ENCODE results near the gene SAP25.

The SAP25 gene

DNA sequence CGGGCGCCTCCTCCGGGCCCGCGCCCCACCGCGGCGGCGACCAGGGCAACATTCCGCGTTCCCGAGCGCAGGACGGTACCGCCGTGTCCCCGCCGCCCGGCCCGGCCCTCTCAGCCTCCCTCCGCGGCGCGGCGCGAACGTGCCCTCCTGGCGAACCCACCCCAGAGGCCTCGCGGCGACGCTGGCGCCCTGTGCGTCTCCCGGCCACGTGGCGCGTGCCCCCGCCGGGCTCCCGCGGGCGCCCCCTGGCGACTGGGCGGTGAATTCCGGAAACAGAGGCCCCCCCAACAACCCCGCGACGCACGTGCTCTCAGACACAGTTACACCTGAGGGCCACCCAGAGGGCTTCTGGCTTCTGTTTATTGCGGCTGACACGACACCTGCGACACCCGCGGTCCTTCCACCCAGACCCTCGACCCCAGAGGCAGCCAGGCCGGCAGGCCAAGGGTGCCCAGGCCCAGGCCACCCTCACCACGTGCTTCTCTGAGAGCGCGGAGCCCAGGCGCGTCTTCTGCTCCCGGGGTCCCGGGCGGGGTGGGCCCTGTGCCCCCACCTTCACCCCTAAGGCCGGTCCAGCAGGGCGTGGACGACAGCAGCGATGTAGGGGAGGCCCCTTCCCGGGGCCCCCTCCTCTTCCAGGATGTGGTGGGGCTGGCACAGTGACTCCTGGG, at the start of gene SAP25:
Gene SAP25, minus strand, starts transcription at position 210 of the 671 bp plus-strand sequence. Its CDS starts 158 bp downstream, at position 52.
- DNase-seq (ENCODE audit: low read depth) = no peak

DNA sequence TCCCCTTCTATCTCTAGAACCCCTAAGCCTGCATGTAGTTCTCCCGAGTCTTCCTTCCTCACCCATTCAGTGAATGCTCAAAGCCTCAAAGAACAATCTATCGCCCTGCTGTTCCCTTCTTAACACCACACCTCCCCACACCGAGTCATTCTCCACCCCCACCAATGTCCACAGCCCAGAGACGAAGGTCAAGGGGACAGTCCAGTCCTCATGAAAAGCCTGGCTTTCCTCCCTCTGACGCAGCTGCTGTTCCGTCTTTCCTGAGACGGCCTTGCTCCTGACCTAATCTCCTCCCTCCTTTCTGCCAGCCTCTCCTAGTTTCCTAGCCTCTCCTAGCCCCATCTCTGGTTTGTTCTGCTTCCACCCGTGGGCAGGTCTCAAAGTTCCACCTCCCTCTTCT, 47.9 kb upstream of the SAP25 start:
- DNase-seq (ENCODE audit: low read depth) = no peak

DNA sequence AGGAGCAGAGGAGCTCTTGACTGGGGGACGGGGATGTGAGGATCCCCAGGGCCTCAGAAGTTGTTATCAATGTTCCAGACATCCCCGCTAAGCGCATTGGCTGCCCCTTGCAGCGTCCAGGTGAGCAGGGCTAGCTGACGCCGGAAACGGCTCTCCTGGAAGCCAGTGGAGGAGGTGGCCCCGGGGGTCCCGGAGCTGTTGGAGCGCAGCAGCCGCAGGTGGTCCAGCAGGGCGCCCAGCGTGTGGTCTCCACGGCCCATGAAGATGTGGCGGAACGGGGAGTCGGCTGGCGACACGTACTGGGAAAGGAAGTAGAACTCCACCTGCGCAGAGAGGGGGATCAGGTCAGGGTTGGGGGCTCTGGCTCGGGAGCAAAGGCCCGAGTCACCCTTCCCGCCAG, 47.1 kb upstream of the SAP25 start:
- DNase-seq (ENCODE audit: low read depth) = no peak

DNA sequence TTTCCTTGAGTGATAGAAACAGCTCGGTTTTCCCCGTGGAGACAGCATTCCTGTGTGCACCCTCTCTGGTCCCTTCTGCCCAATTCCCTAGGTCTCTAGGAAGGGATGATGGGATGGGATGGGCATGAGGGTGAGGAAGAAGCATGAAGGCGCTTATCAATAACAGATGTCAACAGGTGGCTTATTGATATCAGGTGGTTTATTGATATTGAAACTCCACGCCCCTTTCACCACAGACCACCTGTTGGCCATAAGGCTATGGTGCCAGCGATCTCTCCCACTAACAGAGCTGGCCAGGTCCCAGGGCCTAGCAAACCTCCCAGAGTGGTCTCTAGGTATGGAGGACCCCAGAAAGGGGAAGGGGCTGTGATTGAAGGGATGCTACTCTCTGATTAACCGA, 46.5 kb upstream of the SAP25 start:
- DNase-seq (ENCODE audit: low read depth) = no peak

DNA sequence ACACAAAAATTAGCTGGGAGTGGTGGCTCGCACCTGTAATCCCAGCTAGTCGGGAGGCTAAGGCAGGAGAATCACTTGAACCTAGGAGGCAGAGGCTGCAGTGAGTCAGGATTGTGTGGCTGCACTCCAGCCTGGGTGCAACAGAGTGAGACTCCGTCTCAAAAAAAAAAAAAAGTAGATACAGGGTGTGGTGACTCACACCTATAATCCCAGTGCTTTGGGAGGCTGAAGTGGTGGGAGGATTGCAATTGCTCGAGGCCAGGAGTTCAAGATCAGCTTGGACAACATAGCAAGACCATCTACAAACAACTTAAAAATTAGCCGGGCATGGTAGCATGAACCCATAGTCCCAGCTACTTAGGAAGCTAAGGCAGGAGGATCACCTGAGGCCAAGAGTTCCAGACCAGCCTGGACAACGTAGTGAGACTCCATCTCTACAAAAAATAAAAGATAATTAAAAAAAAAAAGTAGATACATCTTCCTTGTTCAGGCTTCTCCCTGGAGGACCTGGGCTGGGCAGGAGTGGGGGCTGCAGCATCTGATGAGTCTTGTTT, 40.7 kb upstream of the SAP25 start:
- DNase-seq (ENCODE audit: low read depth) = no peak

DNA sequence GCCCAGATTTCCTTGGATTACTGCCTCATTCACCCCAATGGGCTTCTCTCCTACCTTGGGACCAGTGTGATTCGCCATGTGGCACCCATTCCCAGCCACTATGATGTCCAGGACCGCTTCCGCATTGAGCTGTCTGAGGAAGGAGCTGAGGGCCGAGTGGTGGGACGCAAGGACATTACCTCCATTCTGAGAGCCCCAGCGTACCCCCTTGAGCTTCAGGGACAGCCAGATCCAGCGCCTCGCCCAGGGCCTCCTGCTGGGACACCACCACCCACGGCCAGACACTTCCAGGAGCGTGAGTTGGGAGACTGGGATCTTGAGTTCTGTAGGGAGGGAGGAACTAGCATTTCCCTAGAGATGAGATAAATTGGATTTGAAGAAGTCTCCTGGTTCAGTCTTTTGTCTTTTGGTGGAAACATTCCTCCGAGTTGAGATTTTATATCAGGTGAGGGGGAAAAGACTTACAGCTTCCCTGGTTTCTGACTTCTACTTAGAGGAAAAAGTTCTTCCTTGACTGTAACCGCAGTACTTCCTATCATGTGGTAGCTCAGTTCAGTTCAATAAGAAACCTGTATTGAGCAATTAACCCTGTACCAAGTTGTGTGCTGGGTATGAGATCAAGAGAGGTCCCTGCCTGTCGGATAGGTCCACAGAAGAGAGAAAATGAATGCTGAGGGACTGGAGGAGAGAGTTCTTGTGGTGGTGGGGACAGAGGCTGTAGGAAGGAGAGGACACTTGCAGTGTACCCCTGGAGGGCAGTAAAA, 39.9 kb upstream of the SAP25 start:
- no peak for DNase-seq (ENCODE audit: low read depth)

DNA sequence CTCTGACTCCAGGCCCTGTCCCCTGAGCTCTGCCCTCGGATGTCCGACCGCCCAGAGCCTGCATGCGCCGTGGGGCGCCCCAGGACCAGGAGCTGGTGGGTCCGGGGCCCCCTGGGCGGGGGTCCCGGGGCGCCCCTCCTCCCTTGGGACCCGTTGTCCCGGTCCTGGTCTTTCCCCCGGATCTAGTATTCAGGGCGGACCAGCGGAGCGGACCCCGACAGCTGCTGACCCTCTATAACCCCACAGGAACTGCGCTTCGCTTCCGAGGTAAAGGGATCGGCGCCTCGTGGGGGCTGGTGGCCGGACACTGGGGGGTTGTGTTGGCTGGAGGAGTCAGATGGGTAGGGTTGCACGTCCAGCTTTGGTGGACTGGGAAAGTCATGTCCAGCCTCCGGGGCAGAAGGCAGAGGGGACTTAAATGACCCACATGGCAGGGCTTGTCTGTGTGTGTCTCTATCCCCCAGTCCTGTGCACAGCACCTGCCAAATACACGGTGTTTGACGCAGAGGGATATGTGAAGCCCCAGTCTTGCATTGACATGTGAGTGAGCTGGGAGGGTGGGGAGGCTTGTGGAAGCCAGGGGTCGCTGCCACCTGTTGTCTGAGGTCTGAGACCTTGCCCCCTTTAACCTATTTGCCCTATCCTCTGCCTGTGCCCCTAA, 39.2 kb upstream of the SAP25 start:
- no peak for DNase-seq (ENCODE audit: low read depth)

DNA sequence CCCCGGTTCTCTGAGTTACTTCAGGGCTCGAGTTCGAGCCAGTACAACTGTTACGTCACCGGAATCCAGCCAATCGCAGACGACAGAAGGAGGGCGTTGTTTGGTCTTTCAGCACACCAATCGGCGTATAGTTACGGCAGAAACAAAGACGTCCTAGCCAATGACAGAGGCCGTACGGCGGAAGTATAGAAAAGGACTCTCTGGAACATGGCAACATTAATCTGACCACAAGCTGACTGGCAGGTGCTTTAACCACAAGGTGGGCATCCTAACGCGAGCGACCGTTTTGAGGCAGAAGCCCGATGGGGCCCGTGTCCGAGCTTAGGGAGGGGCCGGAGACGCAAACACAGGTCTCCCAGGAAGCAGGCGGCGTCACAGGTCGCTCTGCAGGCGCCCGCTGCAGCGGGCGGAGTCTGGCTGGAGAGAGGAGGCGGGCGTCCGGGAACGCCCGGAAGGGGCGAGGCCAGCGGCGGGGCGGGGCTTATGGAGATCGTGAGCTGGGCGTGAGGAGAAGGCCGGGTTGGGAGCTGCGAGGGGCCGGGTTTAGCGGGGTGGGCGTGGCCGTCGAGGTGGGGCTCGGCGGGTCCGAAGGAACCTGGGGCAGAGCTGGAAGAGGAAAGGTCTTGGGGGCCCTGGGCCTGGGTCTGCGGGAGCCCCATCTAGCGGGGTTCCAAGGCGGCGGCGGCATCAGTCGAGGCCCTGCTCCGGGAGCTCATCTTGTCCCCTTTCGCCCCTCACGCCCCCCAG, 38.5 kb upstream of the SAP25 start, which contains the start of gene MOSPD3:
Gene MOSPD3, plus strand, starts transcription at position 558 of the 747 bp plus-strand sequence. CDS start 252 bp downstream, outside the sequence.
- DNase-seq (ENCODE audit: low read depth) = peak; percentile 99

DNA sequence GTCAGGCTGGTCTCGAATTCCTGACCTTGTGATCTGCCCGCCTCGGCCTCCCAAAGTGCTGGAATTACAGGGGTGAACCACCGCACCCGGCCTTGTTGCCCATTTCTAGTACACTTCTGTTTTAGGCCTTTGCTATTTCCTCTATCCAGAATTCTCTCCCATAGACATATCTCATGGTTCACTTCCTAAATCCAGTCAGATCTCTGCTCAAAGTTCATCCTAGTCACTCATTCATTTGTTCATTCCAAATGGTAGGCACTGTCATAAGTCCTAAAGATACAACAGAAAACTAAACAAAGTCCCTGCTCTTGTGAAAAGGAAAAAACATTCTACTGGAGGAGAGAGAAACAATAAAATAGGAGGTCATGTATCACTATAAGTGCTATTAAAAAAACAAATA, 36.3 kb upstream of the SAP25 start:
- DNase-seq (ENCODE audit: low read depth) = no peak

DNA sequence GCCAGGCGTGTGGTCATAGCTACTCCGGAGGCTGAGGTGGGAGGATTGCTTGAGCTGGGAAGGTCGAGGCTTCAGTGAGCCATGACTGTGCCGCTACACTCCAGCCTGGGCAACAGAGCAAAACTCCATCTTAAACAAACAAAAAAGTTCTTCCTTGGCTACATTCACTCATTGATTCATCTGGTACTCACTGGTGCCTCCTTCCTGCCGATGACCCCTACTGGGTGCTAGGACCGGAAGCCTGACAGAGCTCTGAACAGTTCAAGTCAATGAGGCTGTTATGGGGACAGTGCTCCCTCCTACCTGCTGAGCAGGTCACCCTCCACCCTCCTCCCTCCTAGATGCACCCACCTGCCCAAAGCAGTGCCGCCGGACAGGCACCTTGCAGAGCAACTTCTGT, 33.4 kb upstream of the SAP25 start:
- no peak for DNase-seq (ENCODE audit: low read depth)

DNA sequence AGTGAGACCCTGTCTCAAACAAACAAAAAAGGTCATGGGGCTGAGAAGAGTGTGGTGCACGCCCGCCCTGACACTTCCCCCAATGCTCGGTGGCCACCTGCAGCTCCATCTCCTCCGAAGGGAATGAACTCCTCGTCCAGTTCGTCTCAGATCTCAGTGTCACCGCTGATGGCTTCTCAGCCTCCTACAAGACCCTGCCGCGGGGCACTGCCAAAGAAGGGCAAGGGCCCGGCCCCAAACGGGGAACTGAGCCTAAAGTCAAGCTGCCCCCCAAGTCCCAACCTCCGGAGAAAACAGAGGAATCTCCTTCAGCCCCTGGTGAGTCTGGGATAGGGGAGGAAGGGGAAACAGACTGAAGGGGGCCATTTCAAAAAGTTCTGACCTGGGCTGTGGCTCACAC, 32.6 kb upstream of the SAP25 start:
- DNase-seq (ENCODE audit: low read depth) = no peak

DNA sequence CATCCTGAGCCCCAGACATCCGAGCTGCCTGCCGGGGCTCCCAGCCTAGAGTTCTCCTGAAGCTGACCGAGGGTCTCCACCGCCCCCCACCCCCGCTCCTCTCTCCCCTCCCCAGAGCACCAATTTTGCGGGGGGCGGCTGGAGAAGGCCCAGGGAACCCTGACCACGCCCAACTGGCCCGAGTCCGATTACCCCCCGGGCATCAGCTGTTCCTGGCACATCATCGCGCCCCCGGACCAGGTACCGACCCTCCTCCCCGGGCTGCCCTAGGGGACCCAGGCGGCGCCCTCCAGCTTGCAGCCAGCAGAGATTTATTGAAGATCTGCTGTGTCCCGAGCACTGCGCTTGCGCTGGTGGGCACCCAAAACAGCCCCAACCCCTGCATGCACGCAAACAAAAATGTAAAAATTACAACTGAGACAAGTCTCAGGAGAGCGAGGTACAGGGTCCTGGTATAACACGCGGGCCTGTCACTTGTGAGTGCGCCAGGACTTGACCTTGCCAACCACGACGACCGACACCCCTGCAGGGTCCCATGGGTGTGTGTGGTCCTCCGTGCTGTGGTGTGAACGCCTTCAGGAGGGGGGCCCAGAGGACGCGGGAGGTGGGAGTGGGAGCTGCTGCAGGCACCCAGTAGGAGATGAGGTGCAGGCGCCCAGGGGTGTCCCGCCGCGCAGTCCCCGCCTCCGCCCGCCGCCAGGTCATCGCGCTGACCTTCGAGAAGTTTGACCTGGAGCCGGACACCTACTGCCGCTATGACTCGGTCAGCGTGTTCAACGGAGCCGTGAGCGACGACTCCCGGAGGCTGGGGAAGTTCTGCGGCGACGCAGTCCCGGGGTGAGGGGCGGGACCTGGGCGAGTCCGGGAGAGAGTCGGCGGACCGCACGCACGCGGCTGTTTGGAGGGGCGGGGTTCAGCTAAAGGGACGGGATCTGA, 31.5 kb upstream of the SAP25 start:
- no peak for DNase-seq (ENCODE audit: low read depth)

DNA sequence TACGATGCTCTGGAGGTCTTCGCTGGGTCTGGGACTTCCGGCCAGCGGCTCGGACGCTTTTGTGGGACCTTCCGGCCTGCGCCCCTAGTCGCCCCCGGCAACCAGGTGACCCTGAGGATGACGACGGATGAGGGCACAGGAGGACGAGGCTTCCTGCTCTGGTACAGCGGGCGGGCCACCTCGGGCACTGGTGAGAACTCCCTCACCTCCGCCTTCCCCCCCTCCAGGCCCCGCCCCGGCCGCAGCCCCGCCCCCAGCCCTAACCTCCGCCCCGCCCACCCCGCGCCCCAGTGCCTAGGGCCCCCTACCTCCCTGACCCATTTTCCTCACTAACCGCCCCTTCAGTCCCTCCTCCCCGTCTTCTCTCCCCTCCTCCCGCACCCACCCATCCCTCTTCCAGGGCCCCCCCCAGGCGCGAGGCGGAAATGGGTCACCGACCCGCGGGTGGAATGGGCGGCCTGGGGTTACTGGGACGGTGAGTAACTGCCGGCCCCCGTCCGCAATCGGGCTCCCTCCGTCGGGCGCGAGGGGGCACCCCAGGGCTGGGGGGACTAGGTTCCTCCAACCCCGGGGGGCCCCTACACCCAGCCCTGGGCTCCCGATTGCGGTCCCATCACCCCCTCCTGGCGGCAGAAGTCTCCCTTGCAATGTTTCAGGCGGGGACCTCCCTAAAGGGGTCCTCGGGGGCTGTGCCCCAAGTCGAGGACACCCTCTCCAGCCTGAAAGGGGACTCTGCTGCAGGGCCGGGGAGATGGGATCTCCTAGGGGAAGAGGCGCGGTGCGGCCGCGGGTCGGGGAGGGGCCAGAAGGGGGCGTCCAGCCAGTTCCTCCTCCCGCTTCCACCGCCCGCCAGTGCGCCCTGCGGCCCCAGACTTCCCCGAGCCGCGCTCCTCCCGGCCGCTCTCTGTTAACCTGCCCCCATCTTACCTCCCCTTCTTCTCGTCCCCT, 30.6 kb upstream of the SAP25 start:
- DNase-seq (ENCODE audit: low read depth) = no peak

DNA sequence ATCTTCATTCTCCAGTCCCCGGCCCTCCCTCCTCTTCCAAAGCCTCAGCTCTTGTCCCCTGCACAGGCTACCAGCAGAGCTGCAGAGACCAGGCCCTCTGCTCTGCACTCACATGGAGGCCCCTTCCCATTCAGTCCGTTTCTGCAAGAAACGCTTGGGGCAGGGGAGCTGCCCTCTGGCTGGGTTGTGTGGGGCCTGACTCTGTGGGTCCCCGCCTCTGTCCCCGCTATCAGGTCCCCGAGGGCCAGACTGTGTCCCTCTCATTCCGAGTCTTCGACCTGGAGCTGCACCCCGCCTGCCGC, 30.0 kb upstream of the SAP25 start:
- no peak for DNase-seq (ENCODE audit: low read depth)

DNA sequence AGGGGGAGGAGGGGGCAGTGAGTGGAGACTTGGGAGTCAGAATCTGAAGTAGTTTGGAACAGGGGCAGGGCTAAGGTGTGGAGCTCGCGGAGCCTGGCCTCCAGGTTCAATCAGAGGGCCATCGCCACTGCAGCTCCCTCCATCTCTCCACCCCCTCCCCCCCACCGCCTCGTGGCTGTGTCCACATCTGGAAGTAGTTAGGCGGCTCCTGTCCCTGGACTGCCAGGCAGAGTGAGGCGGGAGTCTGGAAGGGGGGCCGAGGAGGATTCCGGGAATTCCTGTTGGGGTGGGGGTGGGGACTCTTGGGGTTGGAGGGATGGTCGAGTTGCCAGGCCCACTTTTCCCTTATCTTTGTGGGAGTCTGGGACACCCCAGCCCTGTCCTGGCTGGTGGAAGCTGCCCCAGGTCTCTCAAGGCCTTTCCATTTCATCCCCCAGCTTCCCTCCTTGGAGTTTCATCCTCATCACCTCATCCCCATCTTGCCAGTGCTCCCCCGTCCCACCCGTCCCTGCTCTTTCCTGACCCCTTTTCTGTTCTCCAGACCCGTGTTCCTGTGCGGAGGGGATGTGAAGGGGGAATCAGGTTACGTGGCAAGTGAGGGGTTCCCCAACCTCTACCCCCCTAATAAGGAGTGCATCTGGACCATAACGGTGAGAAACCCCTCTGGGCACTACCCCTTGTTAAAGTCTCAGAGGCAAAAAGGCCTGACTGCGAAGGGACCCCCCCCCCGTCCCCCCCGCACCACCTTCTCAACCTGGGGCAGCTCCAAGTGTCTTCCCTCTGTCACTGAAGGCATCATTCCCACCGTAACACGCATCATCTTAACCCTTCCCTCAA, 29.4 kb upstream of the SAP25 start:
- DNase-seq (ENCODE audit: low read depth) = no peak

DNA sequence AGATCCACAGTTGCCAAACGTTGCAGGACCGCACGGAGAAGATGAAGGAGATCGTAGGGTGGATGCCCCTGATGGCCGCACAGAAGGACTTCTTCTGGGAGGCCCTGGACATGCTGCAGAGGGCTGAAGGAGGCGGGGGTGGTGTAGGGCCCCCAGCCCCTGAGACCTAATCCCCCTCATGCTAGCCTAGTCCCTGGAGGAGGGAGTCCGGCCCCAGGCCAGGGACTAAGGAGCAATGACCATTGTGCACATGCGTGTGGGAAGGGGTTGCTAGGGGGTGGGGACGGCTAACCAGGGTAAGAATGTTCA, 27.0 kb upstream of the SAP25 start:
- no peak for DNase-seq (ENCODE audit: low read depth)

DNA sequence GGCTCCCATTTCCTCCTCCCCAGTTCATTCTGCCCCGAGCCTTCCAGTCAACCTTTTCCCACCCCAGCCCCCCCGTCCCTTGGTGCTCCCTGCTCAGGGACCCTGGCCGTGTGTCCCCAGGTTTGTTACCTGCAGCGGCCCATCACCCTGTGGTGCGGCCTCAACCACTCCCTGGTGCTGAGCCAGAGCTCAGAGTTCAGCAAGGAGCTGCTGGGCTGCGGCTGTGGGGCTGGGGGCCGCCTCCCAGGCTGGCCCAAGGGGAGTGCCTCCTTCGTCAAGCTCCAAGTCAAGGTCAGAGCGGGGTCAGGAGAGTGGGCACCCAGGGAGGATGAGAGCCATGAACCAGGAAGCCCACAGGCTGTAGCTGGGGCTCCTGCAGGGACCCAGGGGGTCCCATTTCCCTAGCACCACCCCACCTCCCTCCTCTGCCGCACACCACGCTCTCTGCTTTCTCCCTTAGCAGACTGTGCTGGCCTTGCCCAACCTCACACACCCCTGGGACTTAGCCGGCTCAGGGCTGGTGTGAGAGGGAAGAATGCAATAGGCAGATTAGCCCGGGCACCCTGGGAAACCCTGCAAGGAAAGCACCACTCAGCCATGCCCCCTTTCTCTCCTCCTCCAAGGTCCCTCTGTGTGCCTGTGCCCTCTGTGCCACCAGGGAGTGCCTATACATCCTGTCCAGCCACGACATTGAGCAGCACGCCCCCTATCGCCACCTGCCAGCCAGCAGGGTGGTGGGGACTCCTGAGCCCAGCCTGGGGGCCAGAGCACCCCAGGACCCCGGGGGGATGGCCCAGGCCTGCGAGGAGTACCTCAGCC, 26.4 kb upstream of the SAP25 start:
- DNase-seq (ENCODE audit: low read depth) = no peak

DNA sequence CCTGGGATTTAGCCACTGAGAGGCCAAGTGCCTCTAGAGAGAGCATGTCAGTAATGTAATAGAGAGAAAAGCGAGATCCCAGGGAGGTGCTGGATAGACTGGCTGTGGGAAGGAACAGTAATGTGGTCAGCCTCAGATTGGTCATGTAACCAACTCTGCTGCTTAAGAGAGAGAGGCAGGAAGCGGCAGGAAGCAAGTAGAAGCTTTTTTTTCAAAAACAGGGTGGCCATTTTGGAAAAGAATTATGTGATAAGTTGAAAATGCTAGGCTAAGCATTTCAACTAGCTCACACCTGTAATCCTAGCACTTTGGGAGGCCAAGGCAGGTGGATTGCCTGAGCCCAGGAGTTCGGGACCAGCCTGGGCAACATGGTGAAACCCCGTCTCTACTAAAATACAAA, 24.7 kb upstream of the SAP25 start:
- no peak for DNase-seq (ENCODE audit: low read depth)
